Measurements from ENCODE around the gene ECI2.

- TF ChIP-seq, protein P1, sequence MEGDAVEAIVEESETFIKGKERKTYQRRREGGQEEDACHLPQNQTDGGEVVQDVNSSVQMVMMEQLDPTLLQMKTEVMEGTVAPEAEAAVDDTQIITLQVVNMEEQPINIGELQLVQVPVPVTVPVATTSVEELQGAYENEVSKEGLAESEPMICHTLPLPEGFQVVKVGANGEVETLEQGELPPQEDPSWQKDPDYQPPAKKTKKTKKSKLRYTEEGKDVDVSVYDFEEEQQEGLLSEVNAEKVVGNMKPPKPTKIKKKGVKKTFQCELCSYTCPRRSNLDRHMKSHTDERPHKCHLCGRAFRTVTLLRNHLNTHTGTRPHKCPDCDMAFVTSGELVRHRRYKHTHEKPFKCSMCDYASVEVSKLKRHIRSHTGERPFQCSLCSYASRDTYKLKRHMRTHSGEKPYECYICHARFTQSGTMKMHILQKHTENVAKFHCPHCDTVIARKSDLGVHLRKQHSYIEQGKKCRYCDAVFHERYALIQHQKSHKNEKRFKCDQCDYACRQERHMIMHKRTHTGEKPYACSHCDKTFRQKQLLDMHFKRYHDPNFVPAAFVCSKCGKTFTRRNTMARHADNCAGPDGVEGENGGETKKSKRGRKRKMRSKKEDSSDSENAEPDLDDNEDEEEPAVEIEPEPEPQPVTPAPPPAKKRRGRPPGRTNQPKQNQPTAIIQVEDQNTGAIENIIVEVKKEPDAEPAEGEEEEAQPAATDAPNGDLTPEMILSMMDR (IDR thresholded peaks at IDR 0.05): no peak
- TF ChIP-seq POLR2A (IDR thresholded peaks at IDR 0.05): no peak
Observed at GRCh38 chr6:4091941-4092340, 43.4 kb downstream of the ECI2 start.

Data from heart left ventricle (tissue), 13 donors.